Measurements from ENCODE around the gene CCDC110.

Gene CCDC110

GRCh38 chr4:185470501-185471195 lies 885 bp downstream of the CCDC110 start:
- DNase-seq: peak; percentile 51

GRCh38 chr4:185469580-185470154 lies 1.9 kb downstream of the CCDC110 start:
- no peak for DNase-seq

- no peak for DNase-seq
These were observed 2.5 kb downstream of the CCDC110 start for GRCh38 chr4:185468999-185469398.

- no peak for DNase-seq
These were observed 3.5 kb downstream of the CCDC110 start for GRCh38 chr4:185467991-185468390.

- no peak for DNase-seq
These were observed 4.4 kb downstream of the CCDC110 start for GRCh38 chr4:185467101-185467500.

- DNase-seq: no peak
These were observed 5.8 kb downstream of the CCDC110 start for GRCh38 chr4:185465707-185466106.

GRCh38 chr4:185464887-185465286 lies 6.6 kb downstream of the CCDC110 start:
- DNase-seq: peak; percentile 12

- DNase-seq: no peak
These were observed 7.3 kb downstream of the CCDC110 start for GRCh38 chr4:185464183-185464582.

- no peak for DNase-seq
These were observed 8.0 kb downstream of the CCDC110 start for GRCh38 chr4:185463541-185463940.

GRCh38 chr4:185461565-185461964 lies 10.0 kb downstream of the CCDC110 start:
- DNase-seq: no peak

- peak; percentile 7 for DNase-seq
These were observed 14.4 kb downstream of the CCDC110 start for GRCh38 chr4:185457136-185457535.

GRCh38 chr4:185456131-185456530 lies 15.4 kb downstream of the CCDC110 start:
- DNase-seq: no peak

GRCh38 chr4:185445209-185445608 lies 26.3 kb downstream of the CCDC110 start:
- DNase-seq: no peak

- no peak for DNase-seq
These were observed 30.1 kb downstream of the CCDC110 start for GRCh38 chr4:185441479-185441878.

GRCh38 chr4:185437809-185438208 lies 33.7 kb downstream of the CCDC110 start:
- DNase-seq: no peak

- DNase-seq: no peak
These were observed 36.1 kb downstream of the CCDC110 start for GRCh38 chr4:185435466-185435865.

GRCh38 chr4:185429660-185430059 lies 41.9 kb downstream of the CCDC110 start:
- DNase-seq: no peak

GRCh38 chr4:185426960-185427688 lies 44.4 kb downstream of the CCDC110 start:
- no peak for DNase-seq

GRCh38 chr4:185425647-185426352 lies 45.7 kb downstream of the CCDC110 start, which contains the start of gene UFSP2:
Gene UFSP2, minus strand, starts transcription at chr4:185425964. Its CDS starts 96 bp downstream, at chr4:185425868.
- DNase-seq: peak; percentile 66

GRCh38 chr4:185424905-185425646 lies 46.5 kb downstream of the CCDC110 start:
- DNase-seq: no peak

GRCh38 chr4:185421366-185422124 lies 50.0 kb downstream of the CCDC110 start:
- DNase-seq: no peak

GRCh38 chr4:185416955-185417354 lies 54.6 kb downstream of the CCDC110 start:
- no peak for DNase-seq

Data from NCI-H2029 (cell line).